Gastrocnemius medialis (tissue), 4 donors: ENCODE measurements around the gene LILRB2.

ENCODE experiments used
- POLR2A ChIP-seq, 2 donors: fragments of 450-650 bp; IDR thresholded peaks; one replicate each; pipeline ENCODE4 v1.6.1; 2017; ENCODE audit warnings: antibody characterized with exemption in 2 of 2, mild to moderate bottlenecking in 2 of 2, moderate library complexity in 2 of 2
- TF ChIP-seq, protein P1 (sequence below), 5 experiments: fragments of 450-650 bp in 3 of 5; fragments of 200-600 bp in 2 of 5; sonication (generic) in 2 of 5; IDR thresholded peaks in 4 of 5; conservative IDR thresholded peaks in 1 of 5; 1 replicate in 4 of 5; 2 replicates in 1 of 5; pipeline ENCODE4 v1.5.1; 2016 to 2019; ENCODE audit warnings: antibody characterized with exemption in 5 of 5, mild to moderate bottlenecking in 3 of 5, moderate library complexity in 3 of 5

DNA sequence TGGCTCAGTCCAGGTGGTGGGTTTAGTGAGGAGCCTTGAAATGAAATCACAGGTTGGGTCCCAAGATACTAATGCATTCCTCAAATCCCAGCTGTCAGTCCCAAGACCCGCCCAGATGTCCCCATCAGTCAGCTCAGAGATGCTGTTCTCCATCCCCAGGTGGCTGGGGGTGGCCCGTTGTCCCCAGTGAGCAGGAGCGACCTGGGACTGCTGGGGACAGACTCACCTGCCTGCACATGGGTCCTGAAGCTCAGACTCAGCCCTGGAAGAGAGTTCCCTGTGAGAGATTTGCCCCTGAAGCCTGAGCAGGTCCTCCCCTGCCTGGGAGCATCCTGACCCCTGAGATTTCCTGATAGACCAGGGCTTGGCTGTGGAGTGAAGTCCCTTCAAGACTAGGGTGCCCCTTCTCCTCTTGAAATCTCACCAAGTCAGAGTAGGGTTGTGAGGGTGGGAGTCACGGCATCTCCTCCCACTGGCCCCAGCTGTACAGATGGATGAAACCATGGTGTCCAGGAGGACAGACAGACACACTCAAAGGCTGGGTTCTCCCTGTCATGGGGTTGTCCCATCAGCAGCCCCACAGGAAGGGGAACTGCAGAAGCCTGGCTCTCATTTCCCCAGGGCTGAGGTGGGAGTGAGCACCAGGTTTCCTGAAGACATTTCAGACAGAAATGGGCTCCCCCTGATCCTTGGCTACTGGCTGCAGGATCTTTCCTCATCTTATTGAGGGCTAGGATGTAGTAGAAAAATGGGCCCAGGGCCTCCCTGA is 17.6 kb upstream of the LILRB2 start:
- TF ChIP-seq, protein P1, sequence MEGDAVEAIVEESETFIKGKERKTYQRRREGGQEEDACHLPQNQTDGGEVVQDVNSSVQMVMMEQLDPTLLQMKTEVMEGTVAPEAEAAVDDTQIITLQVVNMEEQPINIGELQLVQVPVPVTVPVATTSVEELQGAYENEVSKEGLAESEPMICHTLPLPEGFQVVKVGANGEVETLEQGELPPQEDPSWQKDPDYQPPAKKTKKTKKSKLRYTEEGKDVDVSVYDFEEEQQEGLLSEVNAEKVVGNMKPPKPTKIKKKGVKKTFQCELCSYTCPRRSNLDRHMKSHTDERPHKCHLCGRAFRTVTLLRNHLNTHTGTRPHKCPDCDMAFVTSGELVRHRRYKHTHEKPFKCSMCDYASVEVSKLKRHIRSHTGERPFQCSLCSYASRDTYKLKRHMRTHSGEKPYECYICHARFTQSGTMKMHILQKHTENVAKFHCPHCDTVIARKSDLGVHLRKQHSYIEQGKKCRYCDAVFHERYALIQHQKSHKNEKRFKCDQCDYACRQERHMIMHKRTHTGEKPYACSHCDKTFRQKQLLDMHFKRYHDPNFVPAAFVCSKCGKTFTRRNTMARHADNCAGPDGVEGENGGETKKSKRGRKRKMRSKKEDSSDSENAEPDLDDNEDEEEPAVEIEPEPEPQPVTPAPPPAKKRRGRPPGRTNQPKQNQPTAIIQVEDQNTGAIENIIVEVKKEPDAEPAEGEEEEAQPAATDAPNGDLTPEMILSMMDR (IDR thresholded peaks at IDR 0.05 in 4 of 5, conservative IDR thresholded peaks at IDR 0.05 in 1 of 5), result no peak
- no peak for TF ChIP-seq POLR2A (IDR thresholded peaks at IDR 0.05)
